CD4-positive, alpha-beta T cell treated with Interleukin-6 for 4 hours (primary cell): ENCODE results near the gene PRPSAP1.
"Not testable (repeated sequence)": the region's sequence is repeated elsewhere in the genome, so short reads cannot be mapped to it uniquely, and the experiment has no call there.

Source experiments
- DNase-seq: peaks from one replicate; pipeline ENCODE4 v3.0.0-alpha.2; 2020; ENCODE audit warnings: mixed read lengths

The PRPSAP1 gene

DNA sequence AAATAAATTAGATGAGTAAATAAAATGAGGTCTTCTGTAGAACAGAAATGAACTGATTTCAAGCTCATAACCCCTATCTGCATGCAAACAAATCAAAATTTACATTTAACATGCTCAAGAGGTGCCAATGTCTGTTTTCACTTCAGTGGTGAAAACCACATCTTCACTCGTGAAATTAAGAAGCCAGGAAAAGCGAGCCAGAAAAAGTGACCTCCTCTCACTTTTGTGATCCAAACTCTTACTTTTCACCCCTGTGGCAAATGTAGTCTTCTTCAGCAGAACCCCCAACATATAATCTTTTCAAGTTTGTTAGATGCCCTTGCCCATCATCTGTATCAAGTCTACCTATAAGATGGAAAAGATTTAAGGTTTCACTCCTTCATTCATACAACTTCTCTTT is 36.2 kb downstream of the PRPSAP1 start:
- DNase-seq: no peak

DNA sequence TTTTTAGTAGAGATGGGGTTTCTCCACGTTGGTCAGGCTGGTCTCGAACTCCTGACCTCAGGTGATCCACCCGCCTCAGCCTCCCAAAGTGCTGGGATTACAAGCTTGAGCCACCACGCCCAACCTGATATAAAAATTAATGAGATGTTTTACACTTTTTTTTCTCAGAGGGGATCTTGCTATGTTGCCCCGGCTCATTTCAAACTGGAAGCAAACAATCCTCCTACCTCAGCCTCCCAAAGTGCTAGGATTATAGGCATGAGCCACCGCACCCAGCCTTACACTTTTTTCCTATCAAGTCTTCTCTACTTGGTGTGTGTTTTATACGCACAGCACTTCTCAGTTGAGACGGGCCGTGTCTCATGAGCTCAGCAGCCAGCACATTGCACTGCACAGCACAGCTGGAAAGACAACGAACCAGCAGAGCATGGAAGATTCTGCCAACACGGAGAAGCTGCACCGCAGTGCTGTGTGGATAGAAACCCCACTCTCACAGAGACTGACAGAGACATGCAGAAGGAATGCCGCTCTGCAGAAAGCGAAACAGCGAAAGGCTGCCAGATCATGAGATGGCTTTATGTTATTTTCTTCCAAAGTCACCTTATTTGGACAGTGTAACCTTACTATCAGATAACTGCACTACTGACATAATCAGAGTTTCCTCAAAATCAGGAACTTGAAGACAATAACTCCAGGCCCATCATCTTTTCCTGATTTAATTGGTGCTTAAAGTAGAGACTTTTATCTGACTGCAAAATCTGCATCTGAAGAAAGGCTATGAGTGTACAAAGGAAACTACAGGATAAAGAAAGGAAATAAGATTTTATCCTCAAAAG is 39.1 kb downstream of the PRPSAP1 start:
- DNase-seq: no peak

DNA sequence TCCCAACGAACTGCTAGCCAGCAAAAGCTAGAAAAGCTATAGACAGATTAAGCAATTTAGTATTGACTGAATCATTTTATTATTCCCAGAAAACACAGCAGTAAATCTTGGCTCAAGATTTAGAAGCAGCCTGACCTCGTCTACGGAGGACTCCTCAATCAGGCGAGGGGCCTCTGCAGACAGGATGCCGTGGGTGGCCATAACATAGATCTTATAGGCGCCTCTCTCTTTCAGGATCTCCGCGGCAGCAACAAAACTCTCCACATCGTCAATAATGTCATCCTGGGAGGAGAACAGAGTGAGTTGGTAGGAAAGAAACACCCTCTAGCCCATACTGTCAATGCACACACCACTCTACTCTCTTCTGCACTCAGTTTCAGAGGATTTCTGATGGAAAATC is 41.0 kb downstream of the PRPSAP1 start:
- DNase-seq: no peak

DNA sequence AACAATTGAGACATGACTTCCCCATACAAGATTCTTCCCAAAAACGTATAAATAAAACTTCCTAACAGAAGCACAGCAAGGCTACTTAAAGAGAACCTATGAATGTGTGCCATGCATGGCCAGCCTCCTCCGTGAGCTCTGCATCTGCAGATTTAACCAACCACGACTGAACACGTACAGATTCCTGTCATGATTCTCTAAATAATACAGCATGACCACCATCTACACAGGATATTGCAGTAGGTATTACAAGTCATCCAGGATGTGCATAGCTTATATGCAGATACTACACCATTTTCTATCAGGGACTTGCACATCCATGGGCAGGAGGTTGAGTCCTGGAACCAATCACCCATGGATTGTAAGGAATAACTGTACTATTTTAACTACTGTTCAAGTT is 44.3 kb downstream of the PRPSAP1 start:
- no peak for DNase-seq

DNA sequence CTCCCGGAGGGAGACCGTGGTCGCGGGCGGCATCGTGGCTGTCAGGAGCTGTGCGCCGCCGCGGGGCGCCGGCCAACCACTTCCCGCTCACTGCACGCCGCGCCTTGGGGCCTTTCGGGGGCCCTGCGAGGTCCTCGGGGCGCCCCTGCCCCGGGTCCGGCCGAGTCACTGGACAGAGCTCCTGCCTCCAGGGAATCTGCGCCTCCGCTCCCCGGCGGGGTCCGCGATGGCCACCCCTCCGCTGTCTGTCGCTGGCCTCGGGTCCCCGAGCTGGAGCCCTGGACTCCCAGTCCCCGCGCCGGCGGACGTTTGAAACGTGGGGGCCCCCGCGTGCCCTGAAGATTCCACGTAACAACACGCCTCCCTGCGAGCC is 45.8 kb downstream of the PRPSAP1 start, which contains the start of gene QRICH2:
QRICH2 (minus strand) TSS at position 311 of the 373 bp plus-strand sequence; CDS start at position 33, 278 bp downstream.
- no peak for DNase-seq

DNA sequence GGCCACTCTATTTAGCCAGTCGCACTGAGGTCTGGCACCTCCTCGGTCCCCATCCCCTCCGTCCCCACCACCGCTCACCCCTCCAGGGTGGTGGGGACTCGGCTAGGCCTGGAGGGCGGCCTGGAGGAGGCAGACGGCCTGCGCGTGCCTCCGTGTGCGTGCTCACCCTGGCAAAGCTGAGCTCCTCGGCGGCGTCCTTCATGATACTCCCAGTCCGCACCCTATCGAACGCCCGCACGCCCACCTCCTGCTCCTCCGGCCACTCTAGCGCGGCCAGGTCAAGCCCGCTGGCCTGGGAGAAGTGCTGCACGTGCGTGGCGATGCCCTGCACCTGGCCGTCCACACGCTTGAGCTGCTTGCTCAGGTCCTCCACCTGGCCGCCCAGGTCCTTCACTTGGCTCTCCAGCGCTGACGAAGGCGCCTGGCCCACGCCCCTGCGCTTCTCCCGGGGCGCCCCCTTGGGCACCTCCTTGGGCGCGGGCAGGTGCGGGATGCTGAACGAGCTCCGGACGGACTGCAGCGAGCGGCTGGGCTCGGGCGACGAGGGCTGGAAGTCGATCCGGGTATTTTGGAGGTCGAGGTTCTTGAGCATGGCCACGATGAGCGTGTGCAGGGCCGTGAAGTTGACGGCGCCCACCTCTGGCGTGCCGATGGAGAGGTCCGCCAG is 46.3 kb downstream of the PRPSAP1 start:
- no peak for DNase-seq

DNA sequence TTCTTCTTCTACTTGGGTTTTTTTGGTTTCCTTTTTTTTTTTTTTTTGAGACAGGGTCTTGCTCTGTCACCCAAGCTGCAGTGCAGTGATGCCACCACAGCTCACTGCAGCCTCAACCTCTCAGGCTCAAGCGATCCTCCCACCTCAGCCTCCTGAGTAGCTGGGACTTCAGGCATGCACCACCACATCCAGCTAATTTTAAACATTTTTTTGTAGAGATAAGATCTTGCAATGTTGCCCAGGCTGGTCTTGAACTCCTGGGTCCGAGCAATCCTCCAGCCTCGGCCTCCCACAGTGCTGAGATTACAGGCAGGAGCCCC is 48.6 kb downstream of the PRPSAP1 start:
- not testable (repeated sequence) for DNase-seq

DNA sequence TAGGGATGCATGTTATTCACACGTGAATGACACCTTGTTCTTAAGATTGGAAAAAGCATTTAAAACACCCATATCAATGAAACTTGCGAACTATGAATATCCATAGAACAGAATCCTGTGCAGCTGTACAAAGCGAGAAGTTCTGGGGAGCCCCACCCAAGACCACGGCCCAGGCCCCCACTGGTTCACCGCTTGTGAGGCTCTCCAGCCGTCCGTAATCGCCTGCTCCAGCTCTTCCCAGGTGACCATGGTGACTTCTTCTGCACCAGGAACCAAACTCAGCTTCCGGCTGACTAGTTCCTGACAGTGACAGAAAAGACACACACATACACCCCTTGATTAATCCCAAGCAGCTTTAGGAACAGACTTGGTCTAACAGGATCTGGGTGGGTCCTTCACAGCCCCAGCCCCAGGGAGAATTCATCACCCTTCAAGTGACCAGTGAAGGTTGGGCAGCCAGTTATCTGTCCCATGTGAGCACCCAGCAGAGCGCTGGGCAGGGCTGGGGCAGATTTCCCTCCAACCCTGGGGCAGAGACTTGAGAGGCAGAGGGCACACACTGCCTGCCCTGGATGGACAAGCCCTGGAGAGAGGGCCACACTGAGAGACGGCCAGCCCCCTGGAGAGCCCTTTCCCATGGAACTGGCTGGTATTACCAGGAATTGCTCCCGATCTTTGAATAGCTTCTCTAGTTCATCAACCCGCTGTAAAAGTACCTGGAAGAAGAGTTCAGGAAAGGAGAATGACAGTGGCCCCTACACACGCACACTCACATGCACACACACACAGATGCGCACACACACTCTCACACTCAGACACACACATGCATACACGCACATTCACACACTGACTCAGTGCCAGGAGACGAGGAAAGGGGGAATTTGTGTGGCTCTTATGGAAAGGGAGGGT is 49.2 kb downstream of the PRPSAP1 start:
- no peak for DNase-seq

DNA sequence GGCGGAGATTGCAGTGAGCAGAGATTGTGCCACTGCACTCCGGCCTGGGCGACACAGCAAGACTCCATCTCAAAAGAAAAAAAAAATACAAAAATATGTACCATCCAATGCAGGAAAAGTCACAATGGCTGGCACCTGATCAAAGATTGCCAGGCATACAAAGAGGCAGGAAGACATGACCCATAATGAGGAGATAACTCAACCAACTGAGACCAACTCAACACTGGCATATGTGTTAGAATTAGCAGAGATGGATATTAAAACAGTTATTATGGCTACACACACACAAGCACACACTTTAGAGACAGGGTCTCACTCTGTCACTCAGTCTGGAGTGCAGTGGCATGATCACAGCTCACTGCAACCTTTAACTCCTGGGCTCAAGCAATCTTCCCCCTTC is 56.3 kb downstream of the PRPSAP1 start:
- no peak for DNase-seq

DNA sequence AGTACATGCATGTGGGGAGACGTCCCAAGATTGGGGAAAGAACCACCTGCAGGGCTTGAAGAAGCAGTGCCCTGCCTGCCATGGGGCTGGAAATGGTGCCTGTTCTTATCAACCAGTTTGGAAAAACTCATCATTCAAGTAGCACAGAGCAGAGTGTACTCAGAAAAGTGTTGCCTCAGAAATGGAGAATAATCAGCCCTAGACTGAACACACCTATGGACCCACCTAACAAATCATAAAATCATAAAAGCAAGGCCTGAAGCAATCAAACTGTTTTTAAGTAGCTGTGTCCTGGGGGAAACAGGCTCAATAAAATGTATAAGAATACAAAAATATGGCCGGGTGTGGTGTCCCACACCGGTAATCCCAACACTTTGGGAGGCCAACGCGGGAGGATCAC is 56.8 kb downstream of the PRPSAP1 start:
- DNase-seq: no peak

DNA sequence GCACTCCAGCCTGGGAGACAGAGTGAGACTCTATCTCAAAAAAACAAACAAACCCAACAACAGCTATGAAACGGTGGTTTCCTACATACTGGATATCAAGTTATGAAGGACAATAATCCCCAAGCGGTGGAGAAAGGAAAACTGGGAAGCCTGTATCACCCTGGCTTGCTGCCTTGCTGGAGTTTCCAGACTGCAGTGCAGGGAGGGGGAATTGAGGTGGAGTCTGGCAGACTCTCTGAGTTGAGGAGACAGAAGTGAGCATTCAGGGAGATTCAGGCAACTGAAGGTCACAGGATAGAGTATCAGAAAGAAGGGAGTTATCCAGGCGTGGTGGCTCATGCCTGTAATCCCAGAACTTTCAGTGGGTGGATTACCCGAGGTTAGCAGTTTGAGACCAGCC is 57.5 kb downstream of the PRPSAP1 start:
- no peak for DNase-seq

DNA sequence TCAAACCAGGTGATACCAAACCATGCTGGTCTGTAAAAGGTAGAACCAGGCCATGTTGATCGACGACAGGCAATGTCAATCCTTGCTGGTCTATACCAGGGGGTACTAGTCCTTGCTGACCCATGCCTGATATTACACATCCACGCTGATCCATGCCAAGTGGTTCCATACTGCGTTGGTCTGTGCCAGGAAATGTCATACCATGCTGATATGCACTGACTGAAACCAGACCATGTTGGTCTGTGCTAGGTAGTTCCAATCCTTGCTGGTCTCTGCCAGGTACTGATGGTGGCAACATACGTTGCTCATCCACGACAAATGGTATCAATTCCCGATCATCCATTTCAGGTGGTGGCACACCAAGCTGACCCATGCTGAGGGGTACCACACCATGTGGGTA is 60.6 kb downstream of the PRPSAP1 start:
- no peak for DNase-seq

DNA sequence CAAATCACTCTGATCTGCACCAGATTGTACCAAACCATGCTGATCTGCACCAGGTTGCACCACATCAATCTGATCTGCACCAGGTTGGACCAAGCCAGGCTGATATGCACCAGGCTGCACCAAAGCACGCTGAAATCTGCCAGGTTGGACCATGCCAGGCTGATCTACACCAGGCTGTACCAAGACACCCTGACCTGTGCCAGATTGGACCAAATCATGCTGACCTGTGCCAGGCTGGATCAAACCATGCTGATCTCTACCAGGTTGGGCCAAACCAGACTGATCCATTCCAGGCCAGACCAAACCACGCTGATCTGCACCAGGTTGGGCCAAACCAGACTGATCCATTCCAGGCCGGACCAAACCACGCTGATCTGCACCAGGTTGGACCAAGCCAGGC is 61.1 kb downstream of the PRPSAP1 start:
- no peak for DNase-seq

DNA sequence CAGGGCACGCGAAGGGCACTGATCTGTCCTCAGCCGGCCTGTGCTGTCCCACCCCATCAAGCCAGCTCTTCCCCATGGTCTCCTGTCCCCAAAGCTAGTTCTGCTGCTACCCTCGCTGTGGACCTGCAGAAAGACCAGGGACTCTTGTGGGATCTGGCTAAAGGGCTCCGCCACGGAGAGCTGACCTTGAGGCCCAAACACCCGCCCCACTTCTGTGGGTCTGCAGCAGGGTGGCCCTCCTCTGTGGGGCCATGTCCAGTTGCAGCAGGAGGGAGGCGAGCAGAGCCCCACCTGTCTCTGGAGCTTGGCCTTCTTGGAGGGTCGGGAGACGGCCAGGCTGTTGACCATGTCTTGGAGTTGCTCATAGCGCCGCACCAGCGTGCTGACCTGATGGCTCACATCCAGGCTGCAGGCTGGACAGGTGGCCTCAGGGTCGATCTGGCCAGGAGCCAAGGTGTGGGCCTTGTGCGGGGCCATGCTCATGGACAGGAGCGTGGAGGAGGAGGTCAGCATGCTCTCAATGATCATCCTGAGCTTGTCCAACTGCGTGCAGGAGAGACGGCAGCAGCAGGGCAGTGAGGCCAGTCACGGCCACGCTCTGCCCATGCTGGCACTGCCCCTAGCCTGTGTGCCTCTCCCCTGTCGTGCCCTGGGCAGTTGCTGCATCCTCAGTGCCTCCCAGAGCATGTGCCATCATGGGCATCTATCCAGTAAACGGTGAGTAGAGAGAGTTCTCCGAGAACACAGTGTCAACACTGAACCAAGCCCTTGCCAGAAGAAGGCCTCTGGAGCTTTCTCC is 71.9 kb downstream of the PRPSAP1 start:
- DNase-seq: no peak

DNA sequence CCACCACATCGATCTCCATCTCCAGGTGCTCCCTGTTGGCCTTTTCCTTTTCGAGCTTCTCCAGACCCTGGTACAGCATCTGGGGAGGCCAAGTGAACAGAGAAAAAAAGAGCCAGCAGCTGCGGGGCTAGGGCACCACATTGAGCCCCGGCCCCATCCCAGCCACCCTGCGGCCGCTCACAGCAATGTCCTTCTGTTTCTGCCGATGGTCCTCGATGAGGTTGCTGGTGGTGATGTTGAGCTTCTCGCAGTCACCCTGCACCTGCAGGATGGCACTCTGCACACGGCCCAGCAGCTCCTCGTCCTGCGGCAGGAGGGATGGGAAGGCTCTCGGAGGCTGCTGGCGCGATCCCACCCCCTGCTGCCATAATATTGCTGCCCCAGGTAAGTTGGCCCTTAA is 73.1 kb downstream of the PRPSAP1 start:
- no peak for DNase-seq

DNA sequence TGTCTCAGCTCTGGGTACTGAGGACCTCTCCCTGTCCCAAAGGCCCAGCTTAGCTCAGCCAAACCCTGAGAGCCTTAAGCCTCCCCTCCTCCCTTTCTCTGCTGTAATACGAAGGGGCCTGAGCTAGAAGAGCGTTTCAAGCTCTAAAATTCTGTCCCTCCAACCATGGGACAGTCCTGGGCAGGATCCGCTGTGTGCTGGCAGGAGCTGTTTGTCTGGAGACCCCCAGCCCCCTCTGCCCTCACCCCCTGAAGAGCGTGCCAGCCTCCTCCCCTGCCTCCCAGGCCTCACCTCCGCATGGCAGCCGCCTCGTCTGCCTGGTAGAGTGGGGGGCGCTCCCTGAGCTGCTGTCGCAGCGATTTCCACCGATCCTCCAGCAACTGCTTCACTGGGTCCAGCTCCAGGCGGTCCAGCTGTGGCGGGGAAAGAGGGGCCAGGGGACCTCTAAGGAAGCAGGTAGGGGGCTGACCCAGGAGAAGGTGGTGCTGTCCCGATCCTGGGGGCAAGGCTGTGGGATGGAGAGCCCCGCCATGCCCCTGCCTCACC is 73.9 kb downstream of the PRPSAP1 start:
- DNase-seq: no peak

DNA sequence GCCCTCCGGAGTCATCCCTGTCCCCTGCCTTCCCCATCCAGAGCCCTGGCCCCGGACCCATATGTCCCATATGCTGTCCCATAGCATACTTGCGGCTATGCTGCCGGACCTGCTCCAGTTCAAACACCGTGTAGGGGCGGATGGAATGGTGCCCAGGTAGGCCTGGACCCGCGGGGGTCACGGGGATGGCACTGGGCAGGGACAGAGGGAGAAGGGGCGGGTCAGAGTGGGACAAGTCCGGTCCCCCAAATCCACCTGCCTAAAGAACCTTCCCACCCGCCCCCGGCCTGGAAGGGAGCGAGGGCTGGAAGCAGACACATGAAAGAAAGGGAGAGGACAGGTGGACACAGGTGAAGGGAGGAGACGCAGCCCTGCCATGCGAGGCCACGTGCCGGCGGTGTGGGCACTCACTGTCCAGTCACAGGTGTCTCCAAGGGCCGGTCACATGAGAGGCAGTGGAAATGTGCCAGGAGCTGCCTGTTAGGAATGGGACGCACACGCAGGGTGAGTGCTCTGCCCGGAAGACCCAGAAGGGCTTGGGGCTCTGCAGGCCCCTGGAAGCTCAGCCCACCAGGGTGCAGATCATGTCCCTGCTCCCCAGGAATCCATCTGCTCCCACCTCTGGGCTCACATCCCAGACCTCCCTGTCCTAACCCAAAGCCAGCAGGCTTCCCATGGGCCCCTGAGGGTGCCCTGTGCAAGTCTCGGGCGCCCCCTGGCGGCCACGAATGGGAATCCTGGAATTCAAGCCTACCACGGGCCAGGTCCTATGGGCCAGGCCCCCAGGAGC is 74.6 kb downstream of the PRPSAP1 start:
- peak; percentile 89 for DNase-seq

DNA sequence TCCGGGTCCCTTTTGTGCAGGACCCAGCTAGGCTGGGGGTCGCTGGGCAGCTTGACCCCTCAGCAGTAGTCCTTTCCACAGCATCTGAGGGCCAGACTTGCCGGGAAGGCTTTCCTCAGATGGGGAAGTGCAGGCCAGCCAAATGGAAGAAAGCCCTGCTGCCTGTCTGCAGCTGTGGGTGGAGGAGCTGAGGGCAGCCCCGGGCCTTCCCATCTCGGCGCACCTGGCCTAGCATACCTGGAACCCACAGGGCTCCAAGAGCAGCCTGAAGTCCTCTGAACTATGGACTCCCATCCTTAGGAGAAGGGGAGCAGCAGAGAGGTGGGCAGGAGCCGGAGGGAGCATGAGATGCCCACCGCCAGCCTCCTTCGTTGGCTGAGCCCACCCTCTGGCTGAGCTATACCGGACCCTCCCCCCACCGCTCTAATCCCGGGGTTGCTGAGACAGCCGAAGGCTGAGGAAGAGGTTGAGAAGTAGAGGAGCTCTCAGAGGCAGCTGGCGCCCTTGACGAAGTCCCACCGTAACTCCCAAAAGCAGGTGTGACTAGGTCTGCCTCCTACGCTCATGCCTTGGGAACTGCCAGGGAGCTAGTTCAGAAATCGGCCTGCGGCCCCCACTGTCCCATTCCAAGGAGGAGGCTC is 75.3 kb downstream of the PRPSAP1 start:
- no peak for DNase-seq

DNA sequence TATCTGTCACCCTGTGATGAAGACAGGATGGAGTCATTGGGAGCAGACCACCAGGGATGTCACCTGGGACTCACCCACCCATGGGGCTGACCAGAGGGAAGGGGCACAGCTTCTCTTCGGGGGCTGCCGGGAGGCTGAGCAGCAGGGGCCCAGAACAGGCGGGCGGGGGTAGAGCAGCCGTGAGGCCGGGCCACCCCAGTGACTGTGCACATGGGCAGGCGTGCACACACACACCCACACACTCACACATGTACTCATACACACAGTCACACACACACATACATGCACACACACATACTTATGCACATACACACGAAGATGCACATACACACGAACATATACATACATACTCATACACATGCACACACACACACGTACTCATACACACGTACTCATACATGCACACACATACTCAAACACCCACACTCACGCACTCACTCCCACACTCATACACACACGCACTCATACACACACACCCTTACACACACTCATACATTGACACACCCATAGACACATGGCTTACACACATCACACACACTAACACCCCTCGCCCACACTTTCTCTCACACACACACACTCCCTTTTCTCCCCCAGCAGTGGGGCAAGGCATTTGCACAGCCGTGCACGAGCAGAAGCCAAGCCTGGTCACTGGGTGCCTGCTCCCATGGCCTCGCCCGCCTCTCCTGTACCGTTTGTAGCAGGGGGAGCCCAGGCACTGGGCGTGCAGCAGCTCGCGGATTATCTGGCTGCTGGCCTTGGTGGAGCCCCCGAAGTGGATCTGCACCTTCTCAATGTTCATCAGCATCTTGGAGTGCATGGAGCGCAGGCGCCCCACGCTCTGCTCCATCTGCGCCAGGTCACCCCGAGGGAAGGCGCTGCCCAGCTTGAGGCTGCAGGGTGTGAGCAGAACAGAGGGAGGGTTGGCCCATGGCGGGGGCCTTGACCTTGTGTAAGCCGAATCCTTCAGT is 76.1 kb downstream of the PRPSAP1 start:
- no peak for DNase-seq
